22Rv1 (cell line): ENCODE results near the gene SQSTM1.

Experiments
- ZFX ChIP-seq: fragments of 450-650 bp; IDR thresholded peaks from 2 replicates; pipeline ENCODE4 v1.6.1; 2017; ENCODE audit warnings: antibody characterized with exemption, borderline replicate concordance
- TF ChIP-seq, protein P1 (sequence below): fragments of 450-650 bp; IDR thresholded peaks from 2 replicates; pipeline ENCODE4 v1.5.1; 2017; ENCODE audit warnings: mild to moderate bottlenecking

DNA sequence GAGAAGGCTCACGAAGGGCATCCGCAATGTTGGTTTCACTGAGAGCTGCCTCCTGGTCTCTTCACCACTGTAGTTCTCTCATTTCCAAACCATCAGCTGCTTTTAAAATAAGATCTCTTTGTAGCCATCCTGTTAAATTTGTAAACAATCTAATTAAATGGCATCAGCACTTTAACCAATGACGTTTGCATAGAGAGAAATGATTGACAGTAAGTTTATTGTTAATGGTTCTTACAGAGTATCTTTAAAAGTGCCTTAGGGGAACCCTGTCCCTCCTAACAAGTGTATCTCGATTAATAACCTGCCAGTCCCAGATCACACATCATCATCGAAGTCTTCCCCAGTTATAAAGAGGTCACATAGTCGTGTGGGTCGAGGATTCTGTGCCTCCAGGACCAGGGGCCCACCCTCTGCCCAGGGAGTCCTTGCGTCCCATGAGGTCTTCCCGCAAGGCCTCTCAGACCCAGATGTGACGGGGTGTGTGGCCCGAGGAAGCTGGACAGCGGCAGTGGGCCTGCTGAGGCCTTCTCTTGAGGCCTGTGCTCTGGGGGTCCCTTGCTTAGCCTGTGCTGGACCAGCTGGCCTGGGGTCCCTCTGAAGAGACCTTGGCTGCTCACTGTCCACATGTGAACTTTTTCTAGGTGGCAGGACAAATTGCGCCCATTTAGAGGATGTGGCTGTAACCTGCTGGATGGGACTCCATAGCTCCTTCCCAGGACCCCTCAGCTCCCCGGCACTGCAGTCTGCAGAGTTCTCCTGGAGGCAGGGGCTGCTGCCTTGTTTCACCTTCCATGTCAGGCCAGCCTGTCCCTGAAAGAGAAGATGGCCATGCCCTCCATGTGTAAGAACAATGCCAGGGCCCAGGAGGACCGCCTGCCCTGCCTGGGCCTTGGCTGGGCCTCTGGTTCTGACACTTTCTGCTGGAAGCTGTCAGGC lies 16.6 kb downstream of the SQSTM1 start:
- TF ChIP-seq, protein P1, sequence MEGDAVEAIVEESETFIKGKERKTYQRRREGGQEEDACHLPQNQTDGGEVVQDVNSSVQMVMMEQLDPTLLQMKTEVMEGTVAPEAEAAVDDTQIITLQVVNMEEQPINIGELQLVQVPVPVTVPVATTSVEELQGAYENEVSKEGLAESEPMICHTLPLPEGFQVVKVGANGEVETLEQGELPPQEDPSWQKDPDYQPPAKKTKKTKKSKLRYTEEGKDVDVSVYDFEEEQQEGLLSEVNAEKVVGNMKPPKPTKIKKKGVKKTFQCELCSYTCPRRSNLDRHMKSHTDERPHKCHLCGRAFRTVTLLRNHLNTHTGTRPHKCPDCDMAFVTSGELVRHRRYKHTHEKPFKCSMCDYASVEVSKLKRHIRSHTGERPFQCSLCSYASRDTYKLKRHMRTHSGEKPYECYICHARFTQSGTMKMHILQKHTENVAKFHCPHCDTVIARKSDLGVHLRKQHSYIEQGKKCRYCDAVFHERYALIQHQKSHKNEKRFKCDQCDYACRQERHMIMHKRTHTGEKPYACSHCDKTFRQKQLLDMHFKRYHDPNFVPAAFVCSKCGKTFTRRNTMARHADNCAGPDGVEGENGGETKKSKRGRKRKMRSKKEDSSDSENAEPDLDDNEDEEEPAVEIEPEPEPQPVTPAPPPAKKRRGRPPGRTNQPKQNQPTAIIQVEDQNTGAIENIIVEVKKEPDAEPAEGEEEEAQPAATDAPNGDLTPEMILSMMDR, result no peak
- TF ChIP-seq ZFX, result no peak
